Endothelial cell of umbilical vein (primary cell): Measurements from ENCODE around the gene CHI3L2. TPM values are rescaled to one million over a fixed set of nuclear protein-coding genes. Genes with fewer than 3 reads are reported as not detected.

Source experiments
- BruUV-seq: library from RNA; stranded (reverse); fragments of 400-500 nt; replicated peaks from 2 replicates; lab custom pipeline; 2021; lab: Mats Ljungman, UMichigan
- CTCF ChIA-PET: fragments of 300-600, 350-600 bp; sonication (Branson Sonifier 250); formaldehyde crosslinking; loops from one replicate; lab custom pipeline; 2021; ENCODE audit warnings: antibody characterized with exemption, inconsistent platforms; lab: Charles Lee
- POLR2A ChIA-PET: fragments of 300-600, 350-600 bp; sonication (Branson Sonifier 250); formaldehyde crosslinking; loops from one replicate; lab custom pipeline; 2021; ENCODE audit warnings: antibody characterized with exemption, inconsistent platforms; lab: Charles Lee
- DNase-seq: peaks from one replicate; pipeline ENCODE4 v3.0.0-alpha.2; 2011; ENCODE audit warnings: low read depth, low spot score
- FAIRE-seq: peaks from 2 replicates; lab custom pipeline; 2011; peaks lifted over from hg19 to GRCh38; lab: Jason Lieb, UNC
- H2AFZ ChIP-seq: 2 replicates; pipeline ENCODE4 v1.6.0; 2012; ENCODE audit warnings: low read depth, low read length, control low read depth, inconsistent platforms
- H3K27ac ChIP-seq: 2 replicates; pipeline ENCODE4 v1.5.1; 2011; ENCODE audit warnings: low read depth, mild to moderate bottlenecking, control low read depth, low read length, moderate library complexity; ENCODE audit not compliant: insufficient read depth
- H3K27me3 ChIP-seq, 2 experiments: 2 replicates each; pipeline versions ENCODE4 v1.6.0 to v1.6.1; 2011; ENCODE audit warnings: low read length in 2 of 2, mixed read lengths in 1 of 2; ENCODE audit not compliant: control insufficient read depth in 2 of 2, insufficient read depth in 2 of 2
- H3K36me3 ChIP-seq, 2 experiments: 2 replicates in 1 of 2; 3 replicates in 1 of 2; pipeline ENCODE4 v1.5.1; 2011; ENCODE audit warnings: low read length in 2 of 2, mild to moderate bottlenecking in 1 of 2, moderate library complexity in 1 of 2; ENCODE audit not compliant: control insufficient read depth in 2 of 2, insufficient read depth in 2 of 2; ENCODE audit errors: extremely low read depth in 1 of 2
- H3K4me1 ChIP-seq: 3 replicates; pipeline ENCODE4 v1.5.1; 2011; ENCODE audit warnings: mild to moderate bottlenecking, low read length; ENCODE audit not compliant: control insufficient read depth, insufficient read depth; ENCODE audit errors: extremely low read depth
- H3K4me2 ChIP-seq: 2 replicates; pipeline ENCODE4 v1.6.1; 2011; ENCODE audit warnings: low read length, control low read depth, mixed read lengths; ENCODE audit not compliant: insufficient read depth
- H3K4me3 ChIP-seq, 3 experiments: fragments of 200-600 bp in 1 of 3; sonication (generic), shearing (Covaris generic) in 1 of 3; replicated peaks in 1 of 3; 2 replicates each; pipeline ENCODE4 v1.5.1; 2011 to 2016; ENCODE audit warnings: control low read depth in 3 of 3, low read length in 3 of 3, mild to moderate bottlenecking in 2 of 3, inconsistent platforms in 1 of 3, low read depth in 1 of 3, moderate library complexity in 1 of 3; ENCODE audit not compliant: insufficient read depth in 1 of 3
- H3K79me2 ChIP-seq: 2 replicates; pipeline ENCODE4 v1.6.0; 2012; ENCODE audit warnings: low read length, inconsistent platforms; ENCODE audit not compliant: control insufficient read depth, insufficient read depth
- H3K9ac ChIP-seq: replicated peaks from 2 replicates; pipeline ENCODE3; 2011; ENCODE audit warnings: low read length, control low read depth; ENCODE audit not compliant: insufficient read depth; ENCODE audit errors: extremely low read depth
- H3K9me1 ChIP-seq: replicated peaks from 3 replicates; pipeline ENCODE4 v1.6.0; 2011; ENCODE audit warnings: mild to moderate bottlenecking, low read length; ENCODE audit not compliant: control insufficient read depth, insufficient read depth; ENCODE audit errors: extremely low read depth
- H3K9me3 ChIP-seq: replicated peaks from 2 replicates; pipeline ENCODE4 v1.5.1; 2012; ENCODE audit warnings: low read length, inconsistent platforms; ENCODE audit not compliant: control insufficient read depth, insufficient read depth
- H4K20me1 ChIP-seq: replicated peaks from 2 replicates; pipeline ENCODE3; 2011; ENCODE audit warnings: mild to moderate bottlenecking, low read length; ENCODE audit not compliant: control insufficient read depth, insufficient read depth; ENCODE audit errors: extremely low read depth
- EZH2 ChIP-seq: IDR thresholded peaks from 2 replicates; pipeline ENCODE4 v1.6.1; 2012; ENCODE audit warnings: borderline replicate concordance, low read depth, mild to moderate bottlenecking, moderate library complexity, low read length, inconsistent platforms; ENCODE audit not compliant: severe bottlenecking
- FOS ChIP-seq: IDR thresholded peaks from 2 replicates; pipeline ENCODE4 v1.6.1; 2011; ENCODE audit warnings: mild to moderate bottlenecking, low read length, moderate library complexity, borderline replicate concordance; ENCODE audit not compliant: insufficient read depth
- GATA2 ChIP-seq: IDR thresholded peaks from 2 replicates; pipeline ENCODE4 v1.7.0; 2011; ENCODE audit warnings: low read depth, mild to moderate bottlenecking, moderate library complexity, mixed read lengths, low read length; ENCODE audit not compliant: insufficient read length, insufficient read depth
- JUN ChIP-seq: IDR thresholded peaks from 2 replicates; pipeline ENCODE4 v1.6.1; 2011; ENCODE audit warnings: borderline replicate concordance, low read depth; ENCODE audit not compliant: insufficient read length, insufficient read depth
- MYC ChIP-seq: IDR thresholded peaks from one replicate; pipeline ENCODE4 v1.6.1; 2011; ENCODE audit warnings: mild to moderate bottlenecking, low read depth, low read length
- POLR2A ChIP-seq: IDR thresholded peaks from 2 replicates; pipeline ENCODE4 v1.6.1; 2012; ENCODE audit warnings: low read depth, mild to moderate bottlenecking, control low read depth, low read length
- POLR2AphosphoS5 ChIP-seq: IDR thresholded peaks from 2 replicates; pipeline ENCODE4 v1.6.1; 2012; ENCODE audit warnings: low read depth, mild to moderate bottlenecking, control low read depth, low read length, moderate library complexity; ENCODE audit not compliant: insufficient read depth
- dilution Hi-C: fragments of 300-500 bp; cut with MboI; formaldehyde crosslinking; loops from one replicate; pipeline ENCODE4 v1.15.0; 2019; ENCODE audit warnings: low sequenced_read_pairs; ENCODE audit not compliant: extremely low pct_ligation_motif_present
- intact Hi-C: fragments of 100-400 bp; cut with micrococcal nuclease; formaldehyde crosslinking; loops from one replicate; pipeline ENCODE4 v1.10.0; 2022
- polyA plus RNA-seq, 4 experiments: library from polyadenylated mRNA; depleted of rRNA in 3 of 4; stranded (reverse) in 3 of 4; unstranded in 1 of 4; fragments of >200 nt; gene quantifications; 2 replicates each; pipeline versions ENCODE4 v1.2.1 to v1.2.3, GENCODE V29; 2011 to 2012; ENCODE audit warnings: missing spikeins in 1 of 4
- total RNA-seq: library from RNA; stranded (reverse); gene quantifications from 2 replicates; pipeline ENCODE4 v1.2.3, GENCODE V29; 2021
- TF ChIP-seq, protein P1 (sequence below), 2 donors: IDR thresholded peaks; 1 replicate in 1 of 2; 2 replicates in 1 of 2; pipeline ENCODE4 v1.5.1; 2011; ENCODE audit warnings: low read length in 2 of 2, mild to moderate bottlenecking in 2 of 2, moderate library complexity in 2 of 2, control low read depth in 1 of 2, inconsistent platforms in 1 of 2, low read depth in 1 of 2; ENCODE audit not compliant: insufficient read depth in 1 of 2; ENCODE audit errors: extremely low read depth in 1 of 2
- TF ChIP-seq, protein P2 (sequence below): IDR thresholded peaks from 2 replicates; pipeline ENCODE4 v1.6.1; 2011; ENCODE audit not compliant: insufficient read depth, insufficient read length

CHI3L2 gene
- total and polyA plus RNA-seq, 2 donors (not counting 3 experiments of a cell fraction or from before 2014, with no cell fraction given) = not detected

DNA sequence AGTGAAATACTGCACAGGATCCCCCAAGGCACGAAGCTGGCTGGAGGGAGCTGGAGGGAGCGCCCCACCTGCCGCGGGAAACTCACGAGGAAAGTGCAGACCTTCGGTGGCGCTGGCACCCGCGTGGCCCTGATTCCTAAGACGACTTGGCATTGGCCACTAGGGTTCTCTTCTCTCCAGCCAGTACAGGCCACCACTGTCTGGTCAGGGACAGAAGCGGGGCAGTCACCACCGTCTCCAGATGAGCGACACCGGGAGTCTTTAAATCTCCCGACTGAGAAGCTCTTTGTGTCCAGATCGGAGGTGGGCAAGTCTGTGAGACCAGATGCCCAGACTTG lies 43.9 kb downstream of the CHI3L2 start:
- Histone ChIP-seq H3K79me2 (no peaks in the 10 kb centered on the region), H3K9me1 (no peaks in the 10 kb centered on the region), H4K20me1 (no peaks in the 10 kb centered on the region), H2AFZ (no peak overlapping the region), H3K4me1 (no peaks in the 10 kb centered on the region), H3K27ac (no peak overlapping the region), H3K9ac (no peak overlapping the region), H3K4me2 (no peak overlapping the region), H3K4me3 (no peak overlapping the region), H3K9me3 (no peaks in the 10 kb centered on the region), H3K36me3 (no peaks in the 10 kb centered on the region), H3K27me3 (peaks cover 26 to 27% of the 10 kb centered on the region in 2 experiments)
- TF ChIP-seq JUN = no peak
- TF ChIP-seq, protein P1, sequence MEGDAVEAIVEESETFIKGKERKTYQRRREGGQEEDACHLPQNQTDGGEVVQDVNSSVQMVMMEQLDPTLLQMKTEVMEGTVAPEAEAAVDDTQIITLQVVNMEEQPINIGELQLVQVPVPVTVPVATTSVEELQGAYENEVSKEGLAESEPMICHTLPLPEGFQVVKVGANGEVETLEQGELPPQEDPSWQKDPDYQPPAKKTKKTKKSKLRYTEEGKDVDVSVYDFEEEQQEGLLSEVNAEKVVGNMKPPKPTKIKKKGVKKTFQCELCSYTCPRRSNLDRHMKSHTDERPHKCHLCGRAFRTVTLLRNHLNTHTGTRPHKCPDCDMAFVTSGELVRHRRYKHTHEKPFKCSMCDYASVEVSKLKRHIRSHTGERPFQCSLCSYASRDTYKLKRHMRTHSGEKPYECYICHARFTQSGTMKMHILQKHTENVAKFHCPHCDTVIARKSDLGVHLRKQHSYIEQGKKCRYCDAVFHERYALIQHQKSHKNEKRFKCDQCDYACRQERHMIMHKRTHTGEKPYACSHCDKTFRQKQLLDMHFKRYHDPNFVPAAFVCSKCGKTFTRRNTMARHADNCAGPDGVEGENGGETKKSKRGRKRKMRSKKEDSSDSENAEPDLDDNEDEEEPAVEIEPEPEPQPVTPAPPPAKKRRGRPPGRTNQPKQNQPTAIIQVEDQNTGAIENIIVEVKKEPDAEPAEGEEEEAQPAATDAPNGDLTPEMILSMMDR (IDR thresholded peaks at IDR 0.05; ENCODE audit: extremely low read depth in 1 of 2, insufficient read depth in 1 of 2, low read depth in 1 of 2, low read length in 2 of 2) = no peak
- TF ChIP-seq MYC = no peak
- TF ChIP-seq POLR2AphosphoS5 = no peak
- TF ChIP-seq FOS = no peak
- TF ChIP-seq GATA2 = no peak
- no peak for TF ChIP-seq POLR2A
- TF ChIP-seq, protein P2, sequence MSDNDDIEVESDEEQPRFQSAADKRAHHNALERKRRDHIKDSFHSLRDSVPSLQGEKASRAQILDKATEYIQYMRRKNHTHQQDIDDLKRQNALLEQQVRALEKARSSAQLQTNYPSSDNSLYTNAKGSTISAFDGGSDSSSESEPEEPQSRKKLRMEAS = no peak
- no peak for TF ChIP-seq EZH2
- ChIA-PET CTCF (interaction anchor here (0.6 kb wide), 1 partner anchor 129 kb away, joined by 3 read pairs; no protein-coding TSS in a partner anchor), POLR2A (no interaction called here)
- no TSS peak for BruUV-seq
- DNase-seq (no peak), FAIRE-seq (no peak)
- intact Hi-C loops = no loop called here
- dilution Hi-C loops = no loop called here
